GM19468 (cell line): Measurements from ENCODE around the gene HS2ST1.
"Not testable (repeated sequence)": the region's sequence is repeated elsewhere in the genome, so short reads cannot be mapped to it uniquely, and the experiment has no call there.

Experiments
- ATAC-seq: cut with Tn5 transposase; IDR thresholded peaks from one replicate; pipeline ENCODE4 v1.9.1; 2021; ENCODE audit warnings: mild to moderate bottlenecking, moderate library complexity, moderate number of reproducible peaks; ENCODE audit not compliant: unreplicated experiment; ENCODE audit errors: extremely low read depth

The HS2ST1 gene

GRCh38 chr1:87052961-87053360 lies 138.5 kb downstream of the HS2ST1 start:
- no peak for ATAC-seq

GRCh38 chr1:87053446-87053845 lies 139.0 kb downstream of the HS2ST1 start:
- no peak for ATAC-seq

GRCh38 chr1:87056974-87057373 lies 142.5 kb downstream of the HS2ST1 start:
- no peak for ATAC-seq

- no peak for ATAC-seq
These were observed 143.9 kb downstream of the HS2ST1 start for GRCh38 chr1:87058343-87058649.

GRCh38 chr1:87061742-87062156 lies 147.3 kb downstream of the HS2ST1 start:
- ATAC-seq: peak; percentile 73

- no peak for ATAC-seq
These were observed 148.3 kb downstream of the HS2ST1 start for GRCh38 chr1:87062687-87063086.

GRCh38 chr1:87064309-87064708 lies 149.9 kb downstream of the HS2ST1 start:
- no peak for ATAC-seq

GRCh38 chr1:87064986-87065385 lies 150.6 kb downstream of the HS2ST1 start:
- no peak for ATAC-seq

- not testable (repeated sequence) for ATAC-seq
These were observed 152.3 kb downstream of the HS2ST1 start for GRCh38 chr1:87066708-87067107.

GRCh38 chr1:87072411-87072810 lies 158.0 kb downstream of the HS2ST1 start:
- ATAC-seq: no peak

GRCh38 chr1:87072904-87073303 lies 158.5 kb downstream of the HS2ST1 start:
- ATAC-seq: no peak

GRCh38 chr1:87074001-87074795 lies 159.8 kb downstream of the HS2ST1 start:
- ATAC-seq: no peak

GRCh38 chr1:87077959-87078639 lies 163.7 kb downstream of the HS2ST1 start:
- peak; percentile 14 for ATAC-seq

GRCh38 chr1:87084244-87084836 lies 169.9 kb downstream of the HS2ST1 start:
- ATAC-seq: no peak

GRCh38 chr1:87086120-87086519 lies 171.7 kb downstream of the HS2ST1 start:
- ATAC-seq: no peak

- ATAC-seq: no peak
These were observed 174.8 kb downstream of the HS2ST1 start for GRCh38 chr1:87089070-87089736.

GRCh38 chr1:87089823-87090222 lies 175.4 kb downstream of the HS2ST1 start:
- ATAC-seq: no peak

GRCh38 chr1:87091425-87091824 lies 177.0 kb downstream of the HS2ST1 start:
- ATAC-seq: no peak

- ATAC-seq: no peak
These were observed 178.4 kb downstream of the HS2ST1 start for GRCh38 chr1:87092846-87093245.

- no peak for ATAC-seq
These were observed 178.9 kb downstream of the HS2ST1 start for GRCh38 chr1:87093286-87093685.

GRCh38 chr1:87094238-87094637 lies 179.8 kb downstream of the HS2ST1 start:
- no peak for ATAC-seq
